Spinal cord (tissue), 4 donors: ENCODE results near the gene PTER. TPM values are rescaled to one million over a fixed set of nuclear protein-coding genes. Genes with fewer than 3 reads are reported as not detected.

Source experiments
- polyA plus RNA-seq, 2 donors: library from polyadenylated mRNA; unstranded; fragments of 120-200 nt; gene quantifications; one replicate each; pipeline ENCODE4 v1.2.1, GENCODE V29; 2013; ENCODE audit not compliant: insufficient read length in 2 of 2
- small RNA-seq: library from RNA; depleted of rRNA; stranded (forward); fragments of <200 nt; gene quantifications from one replicate; pipeline ENCODE3, GENCODE V24; 2014; ENCODE audit warnings: low replicate concordance
- total RNA-seq, 2 donors: library from RNA; depleted of rRNA in 1 of 2; stranded (reverse); fragments of 120-200 nt in 1 of 2; fragments of >200 nt in 1 of 2; gene quantifications; one replicate each; pipeline versions ENCODE4 v1.2.3 to v1.2.4, GENCODE V29; 2013 to 2014

PTER gene
- total and polyA plus RNA-seq, 4 donors, result 4.4 to 9.9 (median 7.4) TPM

Small RNA genes lying within 50 kb of the gene (small RNA-seq; reads per million reads assigned to genes)
- 0.45 reads per million, percentile 51 among the genes with 10 or more reads in this experiment for gene RNU2-18P

Other genes with a start within 250 kb of the PTER start
- 10 to 100 TPM in 1 of 2 donors, 1 to 10 TPM in 1; 1.9 to 11.8 TPM for gene C1QL3, start 84.9 kb downstream of the PTER start, total RNA-seq
- gene C1QL3, start 84.9 kb downstream of the PTER start, polyA plus RNA-seq, result 1 to 10 TPM; 6.2 to 6.3 TPM